HG03103 (cell line): ENCODE results near the gene GNG10.
"Not testable (repeated sequence)": the region's sequence is repeated elsewhere in the genome, so short reads cannot be mapped to it uniquely, and the experiment has no call there.

Experiments used
- ATAC-seq: cut with Tn5 transposase; IDR thresholded peaks from one replicate; pipeline ENCODE4 v1.9.1; 2021; ENCODE audit warnings: low read depth; ENCODE audit not compliant: unreplicated experiment

Gene GNG10

DNA sequence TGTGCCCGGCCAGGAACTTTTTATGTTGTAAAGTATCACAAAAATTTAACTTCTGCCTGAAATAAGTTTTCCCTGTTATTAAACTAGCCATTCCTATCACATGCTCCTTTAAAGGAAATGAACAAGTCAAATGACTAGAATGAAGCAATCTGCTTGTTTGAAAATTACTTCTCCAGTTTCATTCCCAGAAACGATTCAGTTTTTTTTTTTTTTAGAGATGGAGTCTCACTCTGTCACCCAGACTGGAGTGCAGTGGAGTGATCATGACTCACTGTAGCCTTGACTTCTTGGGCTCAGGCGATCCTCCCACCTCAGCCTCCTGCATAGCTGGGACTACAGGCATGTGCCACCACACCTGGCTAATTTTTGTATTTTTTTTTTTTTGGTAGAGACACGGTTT lies 13.3 kb upstream of the GNG10 start:
- no peak for ATAC-seq

DNA sequence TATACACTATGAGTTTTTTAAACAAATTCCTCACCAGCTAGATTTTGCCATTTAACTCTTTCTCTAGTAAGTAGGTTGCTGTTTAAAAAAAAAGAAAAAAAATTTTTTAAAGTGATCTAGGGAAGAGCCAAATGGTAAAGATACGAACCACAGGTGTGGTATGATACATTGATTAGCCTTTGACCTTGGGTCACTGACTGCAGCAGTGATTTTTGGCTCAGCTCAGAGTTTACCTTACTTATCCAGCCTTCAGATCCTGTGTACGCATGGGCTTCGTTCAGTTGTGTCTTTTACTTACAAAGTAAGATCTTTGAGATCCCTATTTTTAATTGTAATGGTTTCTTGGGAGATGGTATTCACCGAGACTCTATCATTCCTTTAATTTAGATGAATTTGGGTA lies 12.4 kb upstream of the GNG10 start:
- no peak for ATAC-seq

DNA sequence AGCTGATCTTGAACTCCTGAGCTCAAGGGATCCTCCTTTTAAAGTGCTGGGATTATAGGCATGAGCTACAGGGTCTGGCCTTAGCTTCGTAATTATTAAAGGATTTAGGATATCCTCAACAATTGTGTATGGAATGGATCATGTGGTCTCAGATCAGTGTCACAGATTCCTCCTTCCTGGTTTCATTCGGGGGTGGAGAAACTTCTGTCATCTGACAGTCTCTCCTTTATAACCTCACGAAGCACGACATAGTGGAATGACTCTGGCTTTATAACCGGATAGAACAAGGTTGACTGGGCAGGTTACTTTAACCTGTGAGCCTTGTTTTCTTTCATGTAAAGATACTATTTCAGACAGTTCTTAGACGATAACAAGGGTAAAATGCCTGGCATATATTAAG lies 4.4 kb upstream of the GNG10 start:
- no peak for ATAC-seq

DNA sequence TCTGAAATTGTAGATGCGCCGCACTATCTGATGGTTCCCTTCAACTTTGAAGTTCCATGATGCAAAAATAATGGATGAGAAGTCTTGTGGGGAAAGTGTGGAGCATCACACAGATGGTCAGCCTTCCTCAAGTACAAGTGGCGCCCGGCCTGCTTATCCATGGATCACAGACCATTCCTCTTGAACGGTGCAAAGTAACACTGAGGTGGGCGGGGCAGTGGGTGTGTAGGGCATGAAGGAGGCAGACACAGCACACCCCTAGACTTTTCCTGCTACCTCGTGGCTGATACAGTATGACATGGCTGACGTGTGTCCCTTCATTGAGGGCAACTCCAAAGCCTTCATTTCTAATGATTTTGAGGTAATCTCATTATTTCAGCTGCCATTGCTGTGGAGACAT lies 2.5 kb upstream of the GNG10 start:
- ATAC-seq: no peak

- ATAC-seq: no peak
Observed at GRCh38 chr9:111659691-111660090, 1.7 kb upstream of the GNG10 start.

- peak; percentile 30 for ATAC-seq
Observed at GRCh38 chr9:111661802-111662521, 557 bp downstream of the GNG10 start.

DNA sequence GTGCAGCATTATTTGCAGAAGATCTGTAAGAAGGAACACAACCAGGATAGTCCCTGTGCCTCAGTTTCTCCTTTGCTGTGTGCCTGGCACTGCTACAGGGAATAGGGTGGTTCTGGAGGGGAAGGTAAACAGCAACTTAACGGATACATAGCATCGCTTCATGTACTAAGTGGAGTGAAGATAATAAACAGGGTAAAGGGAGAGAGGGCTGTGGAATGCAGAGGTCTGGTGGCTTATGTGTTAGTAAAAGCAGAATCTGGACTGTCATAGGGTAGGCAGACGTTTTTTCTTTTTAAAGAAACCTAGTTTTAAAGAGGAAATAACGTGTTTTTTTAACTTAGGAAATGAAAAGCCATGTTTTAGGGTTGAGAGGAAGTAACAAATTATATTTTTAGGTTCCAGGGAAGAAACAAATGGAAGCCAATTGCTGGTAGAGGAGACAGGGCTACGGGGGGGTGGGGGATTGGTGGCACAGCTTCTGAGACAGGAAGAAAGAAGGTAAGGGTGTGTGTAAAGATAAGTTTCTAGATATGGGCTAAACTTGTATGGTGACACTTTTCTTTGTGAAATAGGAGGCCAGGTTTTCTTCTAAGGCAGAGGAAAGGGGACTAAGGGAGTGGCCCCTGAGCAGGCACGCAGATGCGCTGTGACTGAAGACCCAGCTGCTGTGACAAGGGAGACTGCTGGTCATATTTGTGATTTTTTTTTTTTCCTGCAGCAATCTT lies 1.3 kb downstream of the GNG10 start:
- no peak for ATAC-seq

- ATAC-seq: no peak
Observed at GRCh38 chr9:111663301-111663823, 2.0 kb downstream of the GNG10 start.

DNA sequence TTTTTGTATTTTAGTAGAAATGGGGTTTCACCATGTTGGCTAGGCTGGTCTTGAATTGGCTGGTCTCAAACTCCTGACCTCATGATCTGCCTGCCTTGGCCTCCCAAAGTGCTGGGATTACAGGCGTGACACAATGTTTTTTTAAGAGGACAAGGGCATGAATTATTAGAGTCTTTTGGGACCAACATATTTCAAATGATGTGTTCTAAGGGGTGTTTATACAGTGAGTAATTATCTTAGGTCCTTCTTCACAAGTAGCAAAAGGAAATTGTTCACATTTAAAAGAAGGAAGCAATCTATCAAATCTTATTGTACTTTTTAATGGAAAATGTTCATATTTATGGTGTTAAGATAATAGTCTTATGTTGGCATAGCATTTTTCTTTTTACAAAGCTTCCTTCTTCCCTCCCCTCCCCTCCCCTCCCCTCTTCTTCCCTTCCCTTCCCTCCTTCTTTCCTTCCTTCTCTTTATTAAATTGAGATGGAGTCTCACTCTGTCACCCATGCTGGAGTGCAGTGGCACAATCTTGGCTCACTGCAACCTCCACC lies 6.7 kb downstream of the GNG10 start:
- ATAC-seq: no peak

GRCh38 chr9:111668601-111669000 lies 7.2 kb downstream of the GNG10 start:
- not testable (repeated sequence) for ATAC-seq

DNA sequence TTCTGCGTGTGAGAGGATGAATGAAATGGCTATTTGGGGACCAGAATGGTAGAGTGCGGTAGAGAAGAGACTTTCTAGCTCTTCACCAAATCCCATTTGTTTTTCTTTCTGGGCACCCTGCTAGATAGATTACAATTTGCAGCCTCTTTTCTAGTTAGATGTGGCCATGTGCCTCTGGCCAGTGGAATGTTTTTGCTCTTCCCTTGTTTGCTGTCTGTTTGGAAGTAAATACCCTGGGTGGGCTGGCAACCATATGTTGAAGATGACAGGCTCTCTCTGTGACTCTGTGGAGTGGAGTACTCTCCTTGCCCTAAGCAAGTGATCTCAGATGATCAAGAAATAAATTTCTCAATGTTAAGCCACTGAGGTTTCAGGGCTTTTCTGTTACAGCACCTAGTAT lies 12.9 kb downstream of the GNG10 start:
- ATAC-seq: no peak

GRCh38 chr9:111676116-111676515 lies 14.7 kb downstream of the GNG10 start:
- ATAC-seq: no peak

DNA sequence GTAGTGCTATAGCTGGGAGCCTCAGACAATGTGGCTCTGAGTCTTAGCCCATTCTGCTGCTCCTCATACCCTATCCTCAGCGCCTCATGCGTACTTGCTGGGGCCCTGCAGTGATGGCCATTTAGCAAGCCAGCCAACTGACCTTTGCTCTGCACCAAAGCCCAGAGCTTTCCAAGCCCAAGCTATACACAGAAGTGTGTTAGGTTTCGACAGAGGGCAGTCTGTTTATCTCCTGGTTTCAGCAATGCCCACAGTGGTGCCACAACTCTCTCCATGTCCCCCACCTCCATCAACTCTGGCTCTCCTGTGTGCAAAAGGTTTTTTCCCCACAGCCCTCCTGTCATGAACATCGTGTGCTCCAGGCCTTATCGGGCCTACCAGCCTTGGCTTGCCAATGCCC lies 16.9 kb downstream of the GNG10 start:
- ATAC-seq: no peak

DNA sequence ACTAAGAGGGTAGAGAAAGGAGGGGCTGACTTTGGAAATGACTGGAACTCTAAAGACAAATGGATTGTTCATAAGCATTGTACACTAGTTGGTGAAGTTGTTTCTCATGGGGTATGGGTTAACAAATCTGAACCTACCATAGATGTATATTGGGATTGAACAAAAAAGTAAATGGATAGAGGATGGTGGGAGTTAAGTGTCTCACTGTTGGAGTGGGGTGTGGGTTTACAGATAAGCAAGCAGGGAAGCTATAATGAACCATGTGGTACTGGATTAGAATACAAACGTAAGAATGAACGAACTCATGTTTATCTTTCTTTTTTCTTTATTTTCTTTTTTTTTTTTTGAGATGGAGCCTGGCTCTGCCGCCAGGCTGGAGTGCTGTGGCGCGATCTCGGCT lies 17.8 kb downstream of the GNG10 start:
- no peak for ATAC-seq

GRCh38 chr9:111683392-111683791 lies 22.0 kb downstream of the GNG10 start:
- ATAC-seq: no peak

DNA sequence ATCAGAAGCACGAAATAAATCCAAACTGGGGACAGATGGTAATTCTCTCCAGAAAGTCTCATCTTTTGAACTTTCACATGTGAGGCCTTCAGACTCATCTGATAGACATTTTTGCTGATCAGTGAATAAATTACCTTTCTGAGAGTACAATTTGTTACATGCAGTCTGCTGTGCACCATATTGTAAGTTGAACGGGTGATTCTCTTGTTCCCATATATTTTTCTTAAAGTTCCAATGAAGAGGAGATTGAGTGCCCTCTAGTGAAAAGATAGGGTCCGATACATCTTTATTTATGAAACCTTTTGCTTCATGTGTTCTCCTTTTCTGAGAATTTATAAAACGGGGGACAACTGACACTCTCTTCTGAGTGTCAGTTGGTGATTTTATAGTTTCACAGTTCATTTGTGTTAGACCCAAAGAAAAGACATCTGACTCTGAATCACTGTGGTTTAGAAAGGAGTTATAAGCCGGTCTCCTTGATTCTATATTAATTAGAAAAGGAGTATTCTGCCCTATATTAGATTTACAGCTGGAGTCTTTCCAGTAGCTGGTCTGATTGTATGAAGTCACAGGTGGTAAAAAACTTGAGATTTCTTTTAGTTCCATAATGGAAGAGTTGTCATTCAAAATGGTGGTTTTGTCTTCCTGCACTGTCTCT lies 30.4 kb downstream of the GNG10 start:
- ATAC-seq: no peak

GRCh38 chr9:111696796-111697195 lies 35.4 kb downstream of the GNG10 start:
- no peak for ATAC-seq

DNA sequence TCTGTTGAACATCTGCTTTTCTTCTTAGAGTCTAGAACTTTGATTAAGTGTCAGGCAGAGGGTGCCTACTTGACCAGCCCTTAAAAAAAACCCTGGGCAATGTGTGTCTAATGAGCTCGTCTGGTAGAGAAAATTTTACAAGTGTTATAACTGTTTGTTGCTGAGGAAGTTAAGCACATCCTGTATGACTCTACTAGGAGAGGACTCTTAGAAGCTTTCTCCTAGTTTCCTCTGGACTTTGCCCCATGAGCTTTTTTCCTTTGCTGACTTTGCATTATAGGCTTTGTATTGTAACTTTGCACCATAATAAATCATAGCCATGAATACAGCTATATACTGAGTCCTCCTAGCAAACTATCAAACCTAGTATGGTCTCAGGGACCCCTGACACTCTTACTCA lies 39.4 kb downstream of the GNG10 start:
- ATAC-seq: no peak

GRCh38 chr9:111704503-111704902 lies 43.1 kb downstream of the GNG10 start:
- no peak for ATAC-seq

DNA sequence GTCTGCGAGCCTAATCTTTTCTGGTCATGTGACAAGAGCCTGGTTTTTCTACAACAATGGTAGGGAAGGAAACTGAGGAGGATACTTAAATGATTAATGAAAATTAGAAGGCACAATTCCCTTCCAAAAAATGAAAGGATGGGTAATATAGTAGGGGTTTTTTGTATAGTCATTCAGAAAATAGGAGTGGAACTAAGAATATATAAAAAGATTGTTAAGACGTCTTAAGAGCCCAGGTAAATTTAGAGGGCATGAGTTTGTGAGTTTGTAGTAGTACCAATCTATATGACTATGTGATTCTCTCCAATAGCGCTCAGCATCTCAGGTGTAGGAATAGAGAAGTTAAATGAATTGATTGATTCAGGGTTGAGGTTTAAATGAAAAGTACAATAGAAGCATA lies 50.1 kb downstream of the GNG10 start:
- no peak for ATAC-seq

DNA sequence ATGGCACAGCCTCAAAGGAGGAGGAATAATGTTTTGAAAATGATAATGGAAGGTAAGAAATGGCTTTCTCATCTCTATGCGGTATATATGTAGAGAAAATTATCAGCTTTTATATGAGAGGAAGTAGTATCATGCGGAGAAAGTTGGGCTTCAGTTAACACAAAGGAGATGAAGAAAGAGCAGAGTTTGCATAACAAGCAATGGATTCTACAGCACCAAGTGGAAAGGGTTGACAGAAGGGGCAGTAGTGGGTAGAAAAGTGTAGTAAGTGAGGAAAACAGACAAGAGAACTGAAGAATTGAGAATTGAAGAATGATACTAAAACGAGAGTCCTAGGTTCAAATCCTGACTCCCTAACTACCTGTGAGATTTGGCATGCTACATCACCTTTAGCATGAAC lies 51.0 kb downstream of the GNG10 start:
- ATAC-seq: no peak
